HL-60 (cell line): ENCODE measurements around the gene PITPNM3.

Experiments
- GABPA ChIP-seq: IDR thresholded peaks from 2 replicates; pipeline ENCODE4 v1.6.1; 2012; ENCODE audit warnings: low read depth
- POLR2AphosphoS5 ChIP-seq: IDR thresholded peaks from 2 replicates; pipeline ENCODE4 v1.6.1; 2012; ENCODE audit warnings: low read depth
- TF ChIP-seq, protein P1 (sequence below): IDR thresholded peaks from 2 replicates; pipeline ENCODE4 v1.6.1; 2012; ENCODE audit warnings: low read depth; ENCODE audit not compliant: insufficient replicate concordance
- TF ChIP-seq, protein P2 (sequence below): IDR thresholded peaks from one replicate; pipeline ENCODE4 v1.5.1; 2011; ENCODE audit warnings: low read length, control low read depth, inconsistent platforms; ENCODE audit not compliant: insufficient read depth

DNA sequence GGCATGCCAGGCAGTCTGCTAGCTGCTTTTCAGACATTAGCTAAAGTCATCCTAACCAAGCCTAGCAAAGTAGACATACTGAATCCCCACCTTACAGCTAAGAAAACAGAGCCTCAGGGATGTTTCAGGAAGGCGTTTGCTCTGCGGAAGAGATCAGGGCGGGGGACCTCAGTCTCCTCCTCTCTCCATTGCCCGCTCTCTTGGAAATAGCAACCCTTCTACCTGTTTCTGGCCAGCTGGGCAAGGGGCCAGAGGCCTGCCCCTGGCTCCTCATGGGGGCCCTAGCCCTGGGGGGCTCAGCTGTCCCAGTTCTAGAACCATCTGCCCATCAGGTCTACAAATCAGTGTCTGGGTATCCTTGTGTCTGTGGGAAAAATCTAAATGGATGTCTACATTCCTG lies 14.5 kb downstream of the PITPNM3 start:
- TF ChIP-seq, protein P1, sequence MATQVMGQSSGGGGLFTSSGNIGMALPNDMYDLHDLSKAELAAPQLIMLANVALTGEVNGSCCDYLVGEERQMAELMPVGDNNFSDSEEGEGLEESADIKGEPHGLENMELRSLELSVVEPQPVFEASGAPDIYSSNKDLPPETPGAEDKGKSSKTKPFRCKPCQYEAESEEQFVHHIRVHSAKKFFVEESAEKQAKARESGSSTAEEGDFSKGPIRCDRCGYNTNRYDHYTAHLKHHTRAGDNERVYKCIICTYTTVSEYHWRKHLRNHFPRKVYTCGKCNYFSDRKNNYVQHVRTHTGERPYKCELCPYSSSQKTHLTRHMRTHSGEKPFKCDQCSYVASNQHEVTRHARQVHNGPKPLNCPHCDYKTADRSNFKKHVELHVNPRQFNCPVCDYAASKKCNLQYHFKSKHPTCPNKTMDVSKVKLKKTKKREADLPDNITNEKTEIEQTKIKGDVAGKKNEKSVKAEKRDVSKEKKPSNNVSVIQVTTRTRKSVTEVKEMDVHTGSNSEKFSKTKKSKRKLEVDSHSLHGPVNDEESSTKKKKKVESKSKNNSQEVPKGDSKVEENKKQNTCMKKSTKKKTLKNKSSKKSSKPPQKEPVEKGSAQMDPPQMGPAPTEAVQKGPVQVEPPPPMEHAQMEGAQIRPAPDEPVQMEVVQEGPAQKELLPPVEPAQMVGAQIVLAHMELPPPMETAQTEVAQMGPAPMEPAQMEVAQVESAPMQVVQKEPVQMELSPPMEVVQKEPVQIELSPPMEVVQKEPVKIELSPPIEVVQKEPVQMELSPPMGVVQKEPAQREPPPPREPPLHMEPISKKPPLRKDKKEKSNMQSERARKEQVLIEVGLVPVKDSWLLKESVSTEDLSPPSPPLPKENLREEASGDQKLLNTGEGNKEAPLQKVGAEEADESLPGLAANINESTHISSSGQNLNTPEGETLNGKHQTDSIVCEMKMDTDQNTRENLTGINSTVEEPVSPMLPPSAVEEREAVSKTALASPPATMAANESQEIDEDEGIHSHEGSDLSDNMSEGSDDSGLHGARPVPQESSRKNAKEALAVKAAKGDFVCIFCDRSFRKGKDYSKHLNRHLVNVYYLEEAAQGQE = no peak
- TF ChIP-seq, protein P2, sequence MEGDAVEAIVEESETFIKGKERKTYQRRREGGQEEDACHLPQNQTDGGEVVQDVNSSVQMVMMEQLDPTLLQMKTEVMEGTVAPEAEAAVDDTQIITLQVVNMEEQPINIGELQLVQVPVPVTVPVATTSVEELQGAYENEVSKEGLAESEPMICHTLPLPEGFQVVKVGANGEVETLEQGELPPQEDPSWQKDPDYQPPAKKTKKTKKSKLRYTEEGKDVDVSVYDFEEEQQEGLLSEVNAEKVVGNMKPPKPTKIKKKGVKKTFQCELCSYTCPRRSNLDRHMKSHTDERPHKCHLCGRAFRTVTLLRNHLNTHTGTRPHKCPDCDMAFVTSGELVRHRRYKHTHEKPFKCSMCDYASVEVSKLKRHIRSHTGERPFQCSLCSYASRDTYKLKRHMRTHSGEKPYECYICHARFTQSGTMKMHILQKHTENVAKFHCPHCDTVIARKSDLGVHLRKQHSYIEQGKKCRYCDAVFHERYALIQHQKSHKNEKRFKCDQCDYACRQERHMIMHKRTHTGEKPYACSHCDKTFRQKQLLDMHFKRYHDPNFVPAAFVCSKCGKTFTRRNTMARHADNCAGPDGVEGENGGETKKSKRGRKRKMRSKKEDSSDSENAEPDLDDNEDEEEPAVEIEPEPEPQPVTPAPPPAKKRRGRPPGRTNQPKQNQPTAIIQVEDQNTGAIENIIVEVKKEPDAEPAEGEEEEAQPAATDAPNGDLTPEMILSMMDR = no peak
- TF ChIP-seq POLR2AphosphoS5 (no peak), GABPA (no peak)
